Measurements from ENCODE around the gene ZNF552. TPM values are rescaled to one million over a fixed set of nuclear protein-coding genes. Genes with fewer than 3 reads are reported as not detected.
"Not testable (repeated sequence)": the region's sequence is repeated elsewhere in the genome, so short reads cannot be mapped to it uniquely, and the experiment has no call there.

Gene ZNF552
- total RNA-seq, 1 experiment from 2014 or later, result 3.5 TPM

DNA sequence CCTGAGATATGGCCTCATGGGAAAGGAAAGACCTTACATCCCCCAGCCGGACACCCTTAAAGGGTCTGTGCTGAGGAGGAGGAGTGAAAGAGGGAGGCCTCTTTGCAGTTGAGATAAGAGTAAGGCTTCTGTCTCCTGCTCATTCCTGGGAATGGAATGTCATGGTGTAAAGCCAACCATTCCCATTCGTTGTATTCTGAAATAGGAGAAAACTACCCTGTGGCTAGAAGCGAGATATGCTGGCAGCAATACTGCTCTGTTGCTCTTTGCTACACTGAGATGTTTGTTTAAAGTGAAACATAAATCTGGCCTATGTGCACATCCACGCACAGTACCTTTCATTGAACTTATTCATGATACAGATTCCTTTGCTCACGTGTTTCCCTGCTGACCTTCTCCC lies 14.6 kb upstream of the ZNF552 start:
- H3K27ac ChIP-seq, result no peak overlapping the region
- H3K27me3 ChIP-seq (replicated peaks), result no peaks in the 10 kb centered on the region
- H3K36me3 ChIP-seq, result peaks cover 13% of the 10 kb centered on the region
- no peaks in the 10 kb centered on the region for H3K4me1 ChIP-seq (replicated peaks)
- DNase-seq (ENCODE audit: low read depth in 1 of 2, low spot score in 2 of 2), result no peak
- H3K9me3 ChIP-seq (replicated peaks), result no peaks in the 10 kb centered on the region
- no peak overlapping the region for H3K4me3 ChIP-seq

DNA sequence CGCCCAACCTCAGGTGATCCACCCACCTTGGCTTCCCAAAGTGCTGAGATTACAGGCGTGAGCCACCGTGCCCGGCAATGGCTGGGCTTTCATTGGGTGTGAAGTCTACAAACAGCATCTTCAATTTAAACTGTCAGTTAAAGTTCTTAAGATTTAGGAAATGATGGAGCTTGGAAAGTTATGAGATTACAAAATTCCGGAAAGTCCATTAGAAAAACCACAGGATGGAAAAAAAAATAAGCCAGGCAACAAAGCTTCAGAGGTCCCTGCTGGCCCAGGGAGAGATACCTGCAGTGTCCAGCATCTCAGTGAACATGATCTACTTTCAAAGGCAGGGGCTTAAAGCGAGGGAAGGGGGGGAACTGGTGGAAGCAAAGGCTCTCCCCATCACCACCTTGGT lies 10.8 kb upstream of the ZNF552 start:
- Histone ChIP-seq H3K36me3 (peaks cover 21% of the 10 kb centered on the region), H3K4me1 (replicated peaks) (peaks cover 3% of the 10 kb centered on the region; the same call in 1 of the 2 replicates), H3K27me3 (replicated peaks) (no peaks in the 10 kb centered on the region), H3K9me3 (replicated peaks) (no peaks in the 10 kb centered on the region), H3K4me3 (no peak overlapping the region), H3K27ac (no peak overlapping the region)
- no peak for DNase-seq (ENCODE audit: low read depth in 1 of 2, low spot score in 2 of 2)

DNA sequence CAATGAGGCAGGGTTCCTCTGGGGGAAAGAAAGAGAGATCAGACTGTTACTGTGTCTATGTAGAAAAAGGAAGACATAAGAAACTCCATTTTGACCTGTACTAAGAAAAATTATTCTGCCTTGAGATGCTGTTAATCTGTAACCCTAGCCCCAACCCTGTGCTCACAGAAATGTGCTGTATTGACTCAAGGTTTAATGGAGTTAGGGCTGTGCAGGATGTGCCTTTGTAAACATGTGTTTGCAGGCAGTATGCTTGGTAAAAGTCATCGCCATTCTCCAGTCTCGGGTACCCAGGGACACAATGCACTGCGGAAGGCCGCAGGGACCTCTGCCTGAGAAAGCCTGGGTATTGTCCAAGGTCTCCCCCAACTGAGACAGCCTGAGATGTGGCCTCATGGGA lies 8.9 kb upstream of the ZNF552 start:
- H3K4me3 ChIP-seq; DNase-seq (ENCODE audit: low read depth in 1 of 2, low spot score in 2 of 2); H3K27me3 ChIP-seq (replicated peaks); H3K9me3 ChIP-seq (replicated peaks); H3K4me1 ChIP-seq (replicated peaks); H3K27ac ChIP-seq: not testable (repeated sequence)
- peaks cover 22% of the 10 kb centered on the region for H3K36me3 ChIP-seq

DNA sequence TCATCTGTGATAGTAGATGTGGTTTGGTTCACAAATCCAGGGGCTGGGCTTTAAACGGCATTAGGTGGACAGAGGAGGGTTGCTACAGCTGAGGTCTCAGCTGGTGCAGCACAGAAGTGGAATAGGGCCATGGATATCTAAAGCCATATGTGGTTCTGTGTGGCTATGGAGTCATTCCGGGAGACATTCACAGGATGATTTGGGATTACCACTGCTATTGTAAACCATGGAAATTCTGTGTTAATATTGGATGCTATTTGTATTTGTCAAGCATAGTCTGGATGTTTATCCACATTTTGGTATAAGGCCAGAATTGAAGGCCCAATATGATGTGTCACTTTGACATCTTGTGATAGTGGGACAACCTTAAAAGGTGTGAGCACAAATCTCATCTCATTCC lies 8.4 kb upstream of the ZNF552 start:
- H3K27ac ChIP-seq; H3K27me3 ChIP-seq (replicated peaks); H3K4me3 ChIP-seq; DNase-seq (ENCODE audit: low read depth in 1 of 2, low spot score in 2 of 2); H3K9me3 ChIP-seq (replicated peaks); H3K4me1 ChIP-seq (replicated peaks): not testable (repeated sequence)
- peaks cover 22% of the 10 kb centered on the region for H3K36me3 ChIP-seq

DNA sequence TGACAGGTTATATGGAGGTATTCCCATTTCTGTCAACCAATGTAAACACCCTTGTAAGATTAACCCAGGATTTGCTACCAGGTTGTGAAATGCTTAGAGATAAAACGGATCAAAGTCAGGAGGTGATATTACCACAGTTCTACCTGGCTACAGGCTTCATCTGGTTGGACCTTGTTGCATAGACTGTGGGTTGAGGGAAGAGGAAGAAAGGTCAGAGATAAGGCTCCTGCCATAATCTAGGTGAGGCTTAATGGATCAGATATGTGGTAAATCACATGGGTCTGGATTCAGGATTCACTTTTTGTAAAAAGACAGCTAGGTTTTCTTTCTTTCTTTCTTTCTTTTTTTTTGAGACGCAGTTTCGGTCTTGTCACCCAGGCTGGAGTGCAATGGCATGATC lies 6.8 kb upstream of the ZNF552 start:
- H3K36me3 ChIP-seq, result peaks cover 22% of the 10 kb centered on the region
- H3K27me3 ChIP-seq (replicated peaks); H3K9me3 ChIP-seq (replicated peaks); H3K4me1 ChIP-seq (replicated peaks); H3K27ac ChIP-seq; H3K4me3 ChIP-seq; DNase-seq (ENCODE audit: low read depth in 1 of 2, low spot score in 2 of 2): not testable (repeated sequence)

DNA sequence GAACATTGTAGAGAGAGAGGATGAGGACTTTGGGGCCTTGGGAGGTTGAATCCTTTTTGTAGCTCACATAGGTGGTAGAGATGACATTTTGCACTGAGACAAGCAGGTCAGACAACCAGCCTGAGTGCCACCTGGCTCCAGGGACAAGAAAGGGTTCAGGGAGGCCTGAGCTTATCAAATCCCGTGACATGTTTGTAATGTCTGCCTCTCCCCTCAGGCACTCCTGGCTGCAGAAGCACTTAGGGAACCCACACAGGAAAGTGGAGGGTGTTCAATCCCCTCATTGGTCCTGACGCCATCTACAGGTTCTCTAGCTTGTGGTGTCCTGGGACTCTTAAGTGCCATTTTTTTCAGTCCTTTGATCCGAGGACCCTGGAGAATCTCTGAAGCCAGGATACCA lies 6.4 kb upstream of the ZNF552 start:
- not testable (repeated sequence) for H3K27me3 ChIP-seq (replicated peaks); H3K27ac ChIP-seq; DNase-seq (ENCODE audit: low read depth in 1 of 2, low spot score in 2 of 2); H3K4me1 ChIP-seq (replicated peaks); H3K4me3 ChIP-seq; H3K9me3 ChIP-seq (replicated peaks)
- peaks cover 22% of the 10 kb centered on the region for H3K36me3 ChIP-seq

DNA sequence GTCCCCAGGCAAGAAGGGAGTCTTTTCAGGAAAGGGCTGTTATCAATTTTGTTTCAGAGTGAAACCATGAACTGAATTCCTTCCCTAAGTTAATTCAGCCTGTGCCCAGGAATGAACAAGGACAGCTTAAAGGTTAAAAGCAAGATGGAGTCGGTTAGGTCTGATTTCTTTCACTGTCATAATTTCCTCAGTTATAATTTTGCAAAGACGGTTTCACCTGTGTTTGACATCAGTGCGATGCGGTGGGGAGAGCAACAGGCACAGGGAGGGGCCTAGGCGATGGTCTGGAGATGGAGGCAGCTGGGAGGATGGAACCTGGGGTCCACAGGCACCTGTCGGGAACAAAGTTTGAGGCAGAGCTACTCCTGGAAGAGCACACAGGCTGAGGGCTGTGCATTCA lies 5.9 kb upstream of the ZNF552 start:
- no peak overlapping the region for H3K27ac ChIP-seq
- no peak for DNase-seq (ENCODE audit: low read depth in 1 of 2, low spot score in 2 of 2)
- no peaks in the 10 kb centered on the region for H3K9me3 ChIP-seq (replicated peaks)
- peaks cover 22% of the 10 kb centered on the region for H3K36me3 ChIP-seq
- H3K4me1 ChIP-seq (replicated peaks), result peaks cover 3% of the 10 kb centered on the region; the same call in 1 of the 2 replicates
- no peaks in the 10 kb centered on the region for H3K27me3 ChIP-seq (replicated peaks)
- H3K4me3 ChIP-seq, result peak overlapping the region; percentile 65

DNA sequence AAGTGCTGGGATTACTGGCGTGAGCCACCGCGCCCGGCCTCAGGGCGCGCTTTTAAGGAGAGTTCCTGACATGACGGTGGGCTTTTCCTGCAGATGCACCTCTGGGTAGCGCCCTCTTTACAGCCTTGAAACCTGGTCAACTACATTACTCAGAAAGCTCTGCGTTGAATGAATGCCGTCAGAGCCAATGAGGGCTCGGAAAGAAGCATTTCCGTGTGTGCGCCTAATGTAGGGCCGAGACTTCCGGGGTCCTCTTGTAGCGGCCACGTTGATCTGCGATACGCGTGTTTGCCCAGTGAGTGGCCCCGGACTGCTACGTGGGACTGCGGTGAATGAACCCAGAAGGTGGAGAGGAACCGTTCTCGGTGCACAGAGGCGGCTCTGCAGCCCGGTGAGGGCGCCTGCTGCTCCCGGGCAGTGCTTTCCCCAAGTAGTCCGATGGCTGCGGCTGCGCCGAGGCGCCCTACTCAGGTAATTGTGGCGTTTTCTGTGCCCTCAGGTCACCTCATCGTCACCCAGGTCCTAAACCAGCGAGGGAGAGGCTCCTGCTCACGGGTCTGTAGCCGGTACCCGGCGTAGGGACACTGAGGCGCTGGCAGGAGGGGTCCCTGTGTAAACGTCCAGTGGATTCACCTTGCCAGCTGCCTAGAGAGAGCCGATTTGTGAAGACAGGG lies 4.9 kb upstream of the ZNF552 start:
- Histone ChIP-seq H3K4me1 (replicated peaks) (peaks cover 3% of the 10 kb centered on the region; the same call in 1 of the 2 replicates), H3K9me3 (replicated peaks) (no peaks in the 10 kb centered on the region), H3K27me3 (replicated peaks) (no peaks in the 10 kb centered on the region), H3K4me3 (peak overlapping the region; percentile 65), H3K27ac (peak overlapping the region; percentile 64), H3K36me3 (peaks cover 22% of the 10 kb centered on the region)
- peak; percentile 77 to 83 for DNase-seq (ENCODE audit: low read depth in 1 of 2, low spot score in 2 of 2)

DNA sequence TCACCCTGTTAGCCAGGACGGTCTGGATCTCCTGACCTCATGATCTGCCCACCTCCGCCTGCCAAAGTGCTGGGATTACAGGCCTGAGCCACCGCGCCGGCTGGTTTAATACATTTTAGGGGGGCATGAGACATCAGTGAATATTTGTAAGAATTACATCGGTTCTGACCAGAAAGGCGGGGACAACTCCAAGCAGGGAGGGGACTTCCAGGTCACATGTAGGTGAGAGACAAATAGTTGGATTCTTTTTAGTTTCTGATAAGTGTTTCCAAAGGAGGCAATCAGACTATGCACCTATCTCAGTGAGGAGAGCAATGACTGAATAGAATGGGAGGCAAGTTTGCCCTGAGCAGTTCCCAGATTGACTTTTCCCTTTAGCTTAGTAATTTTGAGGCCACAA lies 3.7 kb upstream of the ZNF552 start:
- H3K36me3 ChIP-seq, result peaks cover 21% of the 10 kb centered on the region
- no peak for DNase-seq (ENCODE audit: low read depth in 1 of 2, low spot score in 2 of 2)
- no peaks in the 10 kb centered on the region for H3K9me3 ChIP-seq (replicated peaks)
- H3K4me1 ChIP-seq (replicated peaks), result peaks cover 8% of the 10 kb centered on the region
- no peak overlapping the region for H3K4me3 ChIP-seq
- H3K27me3 ChIP-seq (replicated peaks), result no peaks in the 10 kb centered on the region
- H3K27ac ChIP-seq, result no peak overlapping the region

DNA sequence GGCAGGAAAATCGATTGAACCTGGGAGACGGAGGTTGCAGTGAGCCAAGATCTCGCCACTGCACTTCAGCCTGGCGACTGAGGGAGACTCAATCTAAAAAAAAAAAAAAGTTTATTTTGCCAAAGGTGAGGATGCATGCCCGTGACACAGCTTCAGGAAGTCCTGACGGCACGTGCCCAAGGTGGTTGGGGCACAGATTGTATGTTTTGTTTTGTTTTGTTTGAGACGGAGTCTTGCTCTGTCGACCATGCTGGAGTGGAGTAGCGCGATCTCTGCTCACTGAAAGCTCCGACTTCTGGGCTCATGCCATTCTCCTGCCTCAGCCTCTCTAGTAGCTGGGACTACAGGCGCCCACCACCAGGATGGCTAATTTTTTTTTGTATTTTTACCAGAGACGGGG lies 3.3 kb upstream of the ZNF552 start:
- DNase-seq (ENCODE audit: low read depth in 1 of 2, low spot score in 2 of 2), result no peak
- Histone ChIP-seq H3K36me3 (peaks cover 20% of the 10 kb centered on the region), H3K9me3 (replicated peaks) (no peaks in the 10 kb centered on the region), H3K4me3 (no peak overlapping the region), H3K4me1 (replicated peaks) (peaks cover 8% of the 10 kb centered on the region), H3K27ac (no peak overlapping the region), H3K27me3 (replicated peaks) (no peaks in the 10 kb centered on the region)

DNA sequence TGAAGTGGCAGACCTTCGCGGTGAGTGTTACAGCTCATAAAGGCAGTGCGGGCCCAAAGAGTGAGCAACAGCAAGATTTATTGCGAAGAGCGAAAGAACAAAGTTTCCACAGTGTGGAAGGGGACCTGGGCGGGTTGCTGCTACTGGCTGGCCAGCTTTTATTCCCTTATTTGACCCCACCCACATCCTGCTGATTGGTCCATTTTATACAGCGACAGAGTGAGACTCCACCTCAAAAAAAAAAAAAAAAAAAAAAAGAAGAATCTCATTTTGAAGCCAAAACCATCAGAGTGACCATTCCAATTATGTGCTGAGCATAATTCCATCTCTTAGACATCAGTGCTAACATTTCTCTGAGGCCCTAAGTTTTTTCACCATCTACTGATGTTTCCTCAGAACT lies 1.9 kb upstream of the ZNF552 start:
- no peak overlapping the region for H3K4me3 ChIP-seq
- DNase-seq (ENCODE audit: low read depth in 1 of 2, low spot score in 2 of 2), result no peak
- no peak overlapping the region for H3K27ac ChIP-seq
- H3K36me3 ChIP-seq, result peaks cover 16% of the 10 kb centered on the region
- no peaks in the 10 kb centered on the region for H3K9me3 ChIP-seq (replicated peaks)
- H3K27me3 ChIP-seq (replicated peaks), result no peaks in the 10 kb centered on the region
- H3K4me1 ChIP-seq (replicated peaks), result peaks cover 8% of the 10 kb centered on the region

DNA sequence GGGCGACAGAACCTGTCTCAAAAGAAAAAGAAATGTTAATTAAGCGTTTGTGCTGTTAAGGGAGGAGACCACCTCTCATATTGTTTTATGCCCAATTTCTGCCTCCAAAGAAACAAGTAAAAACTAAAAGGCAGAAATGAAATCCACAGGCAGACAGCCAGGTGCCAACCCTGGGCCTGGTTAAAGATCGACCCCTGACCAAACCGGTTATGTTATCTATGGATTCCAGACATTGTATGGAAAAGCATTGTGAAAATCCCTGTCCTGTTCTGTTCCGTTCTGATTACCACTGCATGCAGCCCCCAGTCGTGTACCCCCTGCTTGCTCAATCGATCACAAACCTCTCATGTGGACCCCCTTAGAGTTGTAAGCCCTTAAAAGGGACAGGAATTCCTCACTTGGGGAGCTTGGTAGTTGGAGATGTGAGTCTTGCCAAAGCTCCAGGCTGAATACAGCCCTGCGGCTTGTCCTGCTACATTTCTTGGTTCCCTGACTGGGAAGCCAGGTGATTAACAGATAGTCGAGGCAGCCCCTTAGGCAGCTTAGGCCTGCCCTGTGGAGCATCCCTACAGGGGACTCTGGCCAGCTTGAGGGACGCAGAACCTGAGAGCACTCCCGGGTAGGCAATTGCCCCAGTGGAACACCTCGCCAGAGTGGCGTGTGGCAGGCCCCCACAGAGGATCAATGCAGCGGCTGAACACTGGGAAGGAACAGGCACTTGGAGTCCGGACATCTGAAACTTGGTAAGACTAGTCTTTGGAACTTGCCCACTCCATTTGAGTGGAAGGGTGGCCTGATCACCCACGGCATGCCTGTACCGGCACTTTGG lies 748 bp upstream of the ZNF552 start:
- H3K9me3 ChIP-seq (replicated peaks), result no peaks in the 10 kb centered on the region
- H3K36me3 ChIP-seq, result peaks cover 12% of the 10 kb centered on the region
- no peaks in the 10 kb centered on the region for H3K27me3 ChIP-seq (replicated peaks)
- H3K4me3 ChIP-seq, result peak overlapping the region; percentile 60
- DNase-seq (ENCODE audit: low read depth in 1 of 2, low spot score in 2 of 2), result no peak
- H3K27ac ChIP-seq, result no peak overlapping the region
- peaks cover 5% of the 10 kb centered on the region for H3K4me1 ChIP-seq (replicated peaks)

DNA sequence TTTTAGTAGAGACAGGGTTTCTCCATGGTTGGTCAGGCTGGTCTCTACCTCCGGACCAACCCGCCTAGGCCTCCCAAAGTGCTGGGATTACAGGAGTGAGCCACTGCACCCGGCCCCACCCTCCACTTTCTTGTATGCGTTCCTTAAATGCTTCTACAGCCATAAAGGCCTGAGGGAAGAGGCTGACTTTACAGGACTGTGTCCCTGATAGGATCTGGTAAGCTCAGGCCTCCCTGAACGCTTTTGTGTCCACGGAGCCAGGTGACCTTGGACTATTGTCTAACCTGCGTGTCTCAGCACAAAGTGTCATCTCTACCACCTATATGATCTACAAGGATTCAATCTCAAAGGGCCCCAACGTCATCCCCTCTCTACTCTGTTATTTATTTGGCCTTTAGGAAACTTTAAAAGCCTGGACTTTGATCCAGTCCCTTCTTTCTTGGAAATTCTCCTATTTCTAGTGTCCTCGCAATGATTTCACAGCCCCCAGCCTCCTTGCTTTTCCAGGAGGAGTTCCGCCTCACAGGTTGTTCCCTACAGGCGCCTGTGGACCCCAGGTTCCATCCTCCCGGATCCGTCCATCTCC lies 701 bp downstream of the ZNF552 start:
- Histone ChIP-seq H3K4me1 (replicated peaks) (peaks cover 5% of the 10 kb centered on the region), H3K27ac (0 out of 2 replicates have a peak overlapping the region, but pooled peaks have one; percentile 12), H3K4me3 (peak overlapping the region; percentile 60), H3K36me3 (peaks cover 5% of the 10 kb centered on the region), H3K9me3 (replicated peaks) (no peaks in the 10 kb centered on the region), H3K27me3 (replicated peaks) (no peaks in the 10 kb centered on the region)
- no peak for DNase-seq (ENCODE audit: low read depth in 1 of 2, low spot score in 2 of 2)

All from SJSA1 (cell line).